Tibial nerve (tissue), 4 donors: ENCODE measurements around the gene CLK3.
"Not testable (repeated sequence)": the region's sequence is repeated elsewhere in the genome, so short reads cannot be mapped to it uniquely, and the experiment has no call there.

ENCODE experiments used
- EP300 ChIP-seq, 2 donors: sonication (generic); formaldehyde crosslinking; IDR thresholded peaks; one replicate each; pipeline ENCODE4 v1.6.1; 2017; ENCODE audit warnings: antibody characterized with exemption in 2 of 2, mild to moderate bottlenecking in 1 of 2
- POLR2A ChIP-seq, 2 donors: fragments of 450-650 bp; IDR thresholded peaks; one replicate each; pipeline ENCODE4 v1.6.1; 2017; ENCODE audit warnings: antibody characterized with exemption in 2 of 2, mild to moderate bottlenecking in 2 of 2, moderate library complexity in 2 of 2
- TF ChIP-seq, protein P1 (sequence below), 5 experiments: fragments of 200-600 bp in 3 of 5; fragments of 450-650 bp in 2 of 5; sonication (generic) in 3 of 5; IDR thresholded peaks; one replicate each; pipeline ENCODE4 v1.5.1; 2016 to 2019; ENCODE audit warnings: antibody characterized with exemption in 5 of 5, mild to moderate bottlenecking in 3 of 5, moderate library complexity in 2 of 5

- not testable (repeated sequence) for TF ChIP-seq POLR2A, EP300 (IDR thresholded peaks at IDR 0.05)
- TF ChIP-seq, protein P1, sequence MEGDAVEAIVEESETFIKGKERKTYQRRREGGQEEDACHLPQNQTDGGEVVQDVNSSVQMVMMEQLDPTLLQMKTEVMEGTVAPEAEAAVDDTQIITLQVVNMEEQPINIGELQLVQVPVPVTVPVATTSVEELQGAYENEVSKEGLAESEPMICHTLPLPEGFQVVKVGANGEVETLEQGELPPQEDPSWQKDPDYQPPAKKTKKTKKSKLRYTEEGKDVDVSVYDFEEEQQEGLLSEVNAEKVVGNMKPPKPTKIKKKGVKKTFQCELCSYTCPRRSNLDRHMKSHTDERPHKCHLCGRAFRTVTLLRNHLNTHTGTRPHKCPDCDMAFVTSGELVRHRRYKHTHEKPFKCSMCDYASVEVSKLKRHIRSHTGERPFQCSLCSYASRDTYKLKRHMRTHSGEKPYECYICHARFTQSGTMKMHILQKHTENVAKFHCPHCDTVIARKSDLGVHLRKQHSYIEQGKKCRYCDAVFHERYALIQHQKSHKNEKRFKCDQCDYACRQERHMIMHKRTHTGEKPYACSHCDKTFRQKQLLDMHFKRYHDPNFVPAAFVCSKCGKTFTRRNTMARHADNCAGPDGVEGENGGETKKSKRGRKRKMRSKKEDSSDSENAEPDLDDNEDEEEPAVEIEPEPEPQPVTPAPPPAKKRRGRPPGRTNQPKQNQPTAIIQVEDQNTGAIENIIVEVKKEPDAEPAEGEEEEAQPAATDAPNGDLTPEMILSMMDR (IDR thresholded peaks at IDR 0.05) = not testable (repeated sequence)
These were observed 45.6 kb downstream of the CLK3 start for GRCh38 chr15:74661280-74661679.
